Daoy (cell line): Measurements from ENCODE around the gene SIK2. TPM values are rescaled to one million over a fixed set of nuclear protein-coding genes. Genes with fewer than 3 reads are reported as not detected.

Source experiments
- DNase-seq: peaks from one replicate; pipeline ENCODE4 v3.0.0-alpha.2; 2015; ENCODE audit warnings: low read depth
- total RNA-seq: library from RNA; depleted of rRNA; stranded (reverse); fragments of >200 nt; shearing (Covaris generic); gene quantifications from 2 replicates; pipeline ENCODE4 v1.2.3, GENCODE V29; 2014

Gene SIK2
- total RNA-seq, 1 experiment from 2014 or later, result 4.7 TPM

- DNase-seq, result no peak
Observed at GRCh38 chr11:111582163-111582562, 20.1 kb upstream of the SIK2 start.

GRCh38 chr11:111582881-111583280 lies 19.4 kb upstream of the SIK2 start:
- DNase-seq, result no peak

GRCh38 chr11:111585371-111585770 lies 16.9 kb upstream of the SIK2 start:
- DNase-seq, result peak; percentile 63

- DNase-seq, result no peak
Observed at GRCh38 chr11:111586388-111586831, 15.8 kb upstream of the SIK2 start.

- no peak for DNase-seq
Observed at GRCh38 chr11:111589114-111589513, 13.1 kb upstream of the SIK2 start.

- no peak for DNase-seq
Observed at GRCh38 chr11:111589886-111590499, 12.3 kb upstream of the SIK2 start.

GRCh38 chr11:111591187-111591960 lies 10.9 kb upstream of the SIK2 start:
- no peak for DNase-seq

GRCh38 chr11:111592491-111592890 lies 9.8 kb upstream of the SIK2 start:
- DNase-seq, result no peak

- DNase-seq, result no peak
Observed at GRCh38 chr11:111596319-111596718, 5.9 kb upstream of the SIK2 start.

GRCh38 chr11:111598148-111598547 lies 4.1 kb upstream of the SIK2 start:
- DNase-seq, result no peak

GRCh38 chr11:111598559-111598958 lies 3.7 kb upstream of the SIK2 start:
- DNase-seq, result no peak

GRCh38 chr11:111601636-111601978 lies 642 bp upstream of the SIK2 start:
- no peak for DNase-seq

- DNase-seq, result peak; percentile 32
Observed at GRCh38 chr11:111602865-111603610, 789 bp downstream of the SIK2 start.

GRCh38 chr11:111603611-111604130 lies 1.4 kb downstream of the SIK2 start:
- DNase-seq, result no peak

- DNase-seq, result peak; percentile 19
Observed at GRCh38 chr11:111604392-111605009, 2.3 kb downstream of the SIK2 start.

GRCh38 chr11:111605681-111606080 lies 3.4 kb downstream of the SIK2 start:
- DNase-seq, result no peak

- DNase-seq, result no peak
Observed at GRCh38 chr11:111606986-111607385, 4.7 kb downstream of the SIK2 start.

- no peak for DNase-seq
Observed at GRCh38 chr11:111607751-111608150, 5.5 kb downstream of the SIK2 start.

- no peak for DNase-seq
Observed at GRCh38 chr11:111612224-111612623, 10.0 kb downstream of the SIK2 start.

GRCh38 chr11:111617286-111617685 lies 15.0 kb downstream of the SIK2 start:
- DNase-seq, result no peak

- DNase-seq, result no peak
Observed at GRCh38 chr11:111620518-111620917, 18.3 kb downstream of the SIK2 start.

GRCh38 chr11:111623527-111624030 lies 21.3 kb downstream of the SIK2 start:
- DNase-seq, result no peak
